Body of pancreas (tissue), 4 donors: ENCODE measurements around the gene VPS39. TPM values are rescaled to one million over a fixed set of nuclear protein-coding genes. Genes with fewer than 3 reads are reported as not detected.

ENCODE experiments used
- ATAC-seq: fragments of 150-250 bp; one replicate; pipeline ENCODE4 v1.9.1; 2016
- DNase-seq, 4 donors: peaks; one replicate each; pipeline ENCODE4 v3.0.0-alpha.2; 2019
- H3K27ac ChIP-seq, 4 donors: fragments of 200-600 bp; sonication (generic); 1 replicate in 3 of 4; 2 replicates in 1 of 4; pipeline versions ENCODE4 v1.5.1 to v1.6.1; 2016 to 2019; ENCODE audit warnings: mild to moderate bottlenecking in 1 of 4, mixed read lengths in 1 of 4, moderate library complexity in 1 of 4
- H3K27me3 ChIP-seq, 2 donors: fragments of 200-600 bp; sonication (generic); one replicate each; pipeline ENCODE4 v1.6.0; 2016; ENCODE audit warnings: mild to moderate bottlenecking in 1 of 2
- H3K36me3 ChIP-seq, 2 donors: fragments of 200-600 bp; sonication (generic); replicated peaks in 1 of 2; 2 replicates each; pipeline ENCODE4 v1.5.1; 2016; ENCODE audit warnings: low read depth in 2 of 2; ENCODE audit not compliant: insufficient read depth in 1 of 2
- H3K4me1 ChIP-seq: fragments of 200-600 bp; sonication (generic); one replicate; pipeline ENCODE4 v1.6.0; 2016
- H3K4me3 ChIP-seq, 2 donors: fragments of 200-600 bp; sonication (generic); 1 replicate in 1 of 2; 2 replicates in 1 of 2; pipeline ENCODE4 v1.5.1; 2016 to 2019
- H3K9me3 ChIP-seq, 3 donors: fragments of 200-600 bp; sonication (generic); 1 replicate in 2 of 3; 2 replicates in 1 of 3; pipeline ENCODE4 v1.5.1; 2016
- POLR2A ChIP-seq, 3 donors: fragments of 450-650 bp; IDR thresholded peaks; one replicate each; pipeline ENCODE4 v1.6.1; 2016; ENCODE audit warnings: antibody characterized with exemption in 3 of 3, mild to moderate bottlenecking in 2 of 3
- WGBS, 2 donors: methylation state at CpG; one replicate each; pipeline ENCODE4 v1.1.5; 2017; 5-methylcytosine and 5-hydroxymethylcytosine counted together
- intact Hi-C: fragments of 100-400 bp; cut with DNase I; formaldehyde crosslinking; loops from one replicate; pipeline ENCODE4 v1.15.1; 2023
- total RNA-seq, 2 donors: library from RNA; depleted of rRNA; stranded (reverse); fragments of >200 nt; gene quantifications; one replicate each; pipeline ENCODE4 v1.1.0, GENCODE V29; 2016
- TF ChIP-seq, protein P1 (sequence below), 7 experiments: fragments of 450-650 bp in 4 of 7; fragments of 200-600 bp in 3 of 7; sonication (generic) in 3 of 7; IDR thresholded peaks; one replicate each; pipeline ENCODE4 v1.5.1; 2016 to 2019; ENCODE audit warnings: antibody characterized with exemption in 7 of 7

Gene VPS39
- total RNA-seq, 2 donors from 2014 or later: 48.5 to 133 TPM

DNA sequence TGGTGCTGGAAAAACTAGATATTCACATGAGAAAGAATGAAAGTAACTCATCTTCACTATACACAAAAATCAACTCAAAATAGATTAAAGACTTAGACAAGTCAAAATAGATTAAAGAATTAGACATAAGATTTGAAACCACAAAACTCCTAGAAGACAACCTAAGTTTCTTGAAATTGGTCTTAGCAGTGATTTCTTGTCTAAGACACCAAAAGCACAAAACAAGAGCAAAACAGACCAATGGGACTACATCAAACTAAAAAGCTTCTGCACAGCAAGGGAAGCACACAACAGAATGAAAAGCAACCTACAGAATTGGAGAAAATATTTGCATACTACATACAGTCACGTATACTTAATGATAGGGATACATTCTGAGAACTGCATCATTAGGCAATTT is 6.5 kb upstream of the VPS39 start:
- Histone ChIP-seq H3K27ac (no peak overlapping the region), H3K36me3 (peaks cover 12 to 34% of the 10 kb centered on the region in 2 donors), H3K9me3 (no peaks in the 10 kb centered on the region), H3K27me3 (no peaks in the 10 kb centered on the region), H3K4me3 (no peak overlapping the region), H3K4me1 (no peaks in the 10 kb centered on the region)
- intact Hi-C loops: no loop called here
- 89 to 97% methylated on average over 1 of the region's 1 CpG for WGBS, 2 donors
- TF ChIP-seq POLR2A (IDR thresholded peaks at IDR 0.05): no peak
- TF ChIP-seq, protein P1, sequence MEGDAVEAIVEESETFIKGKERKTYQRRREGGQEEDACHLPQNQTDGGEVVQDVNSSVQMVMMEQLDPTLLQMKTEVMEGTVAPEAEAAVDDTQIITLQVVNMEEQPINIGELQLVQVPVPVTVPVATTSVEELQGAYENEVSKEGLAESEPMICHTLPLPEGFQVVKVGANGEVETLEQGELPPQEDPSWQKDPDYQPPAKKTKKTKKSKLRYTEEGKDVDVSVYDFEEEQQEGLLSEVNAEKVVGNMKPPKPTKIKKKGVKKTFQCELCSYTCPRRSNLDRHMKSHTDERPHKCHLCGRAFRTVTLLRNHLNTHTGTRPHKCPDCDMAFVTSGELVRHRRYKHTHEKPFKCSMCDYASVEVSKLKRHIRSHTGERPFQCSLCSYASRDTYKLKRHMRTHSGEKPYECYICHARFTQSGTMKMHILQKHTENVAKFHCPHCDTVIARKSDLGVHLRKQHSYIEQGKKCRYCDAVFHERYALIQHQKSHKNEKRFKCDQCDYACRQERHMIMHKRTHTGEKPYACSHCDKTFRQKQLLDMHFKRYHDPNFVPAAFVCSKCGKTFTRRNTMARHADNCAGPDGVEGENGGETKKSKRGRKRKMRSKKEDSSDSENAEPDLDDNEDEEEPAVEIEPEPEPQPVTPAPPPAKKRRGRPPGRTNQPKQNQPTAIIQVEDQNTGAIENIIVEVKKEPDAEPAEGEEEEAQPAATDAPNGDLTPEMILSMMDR (IDR thresholded peaks at IDR 0.05): no peak
- no peak for ATAC-seq
- no peak for DNase-seq

- DNase-seq (no peak), ATAC-seq (no peak)
- intact Hi-C loops: no loop called here
- no peak overlapping the region for H3K27ac ChIP-seq
- peaks cover 2% of the 10 kb centered on the region for H3K4me1 ChIP-seq
- H3K36me3 ChIP-seq: peaks cover 7 to 27% of the 10 kb centered on the region in 2 donors
- no peaks in the 10 kb centered on the region for H3K9me3 ChIP-seq
- TF ChIP-seq, protein P1 (IDR thresholded peaks at IDR 0.05): no peak
- TF ChIP-seq POLR2A (IDR thresholded peaks at IDR 0.05): no peak
- no peaks in the 10 kb centered on the region for H3K27me3 ChIP-seq
- no peak overlapping the region for H3K4me3 ChIP-seq
These were observed 5.4 kb upstream of the VPS39 start for GRCh38 chr15:42213511-42213910.

GRCh38 chr15:42210696-42211095 is 2.6 kb upstream of the VPS39 start:
- WGBS, 2 donors: 85 to 89% methylated on average over 4 of the region's 4 CpGs
- peaks cover 0 to 13% of the 10 kb centered on the region in 2 donors for H3K36me3 ChIP-seq

DNA sequence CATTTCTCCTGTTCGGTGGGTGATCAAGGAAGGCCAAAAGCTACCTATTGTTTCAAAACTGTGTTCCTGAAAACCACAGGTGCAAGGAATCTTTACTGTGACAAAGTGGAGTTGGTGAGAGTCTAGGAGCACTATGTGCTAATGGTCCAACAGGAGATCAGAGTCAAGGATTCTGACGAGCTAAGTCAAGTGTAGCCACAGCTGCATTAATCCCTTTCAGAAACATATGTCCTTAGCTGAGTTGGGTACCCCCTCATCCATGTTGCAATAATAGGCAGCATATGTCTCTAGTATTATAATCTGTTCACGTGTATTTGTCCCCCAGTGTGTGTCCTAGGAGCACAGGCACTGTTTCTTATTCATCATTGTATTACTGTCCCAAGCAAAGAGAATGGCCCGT is 1.7 kb downstream of the VPS39 start:
- Histone ChIP-seq H3K27ac (no peak overlapping the region), H3K4me1 (peaks cover 26% of the 10 kb centered on the region), H3K27me3 (no peaks in the 10 kb centered on the region), H3K36me3 (peaks cover 0 to 7% of the 10 kb centered on the region in 2 donors), H3K4me3 (no peak overlapping the region), H3K9me3 (no peaks in the 10 kb centered on the region)
- TF ChIP-seq, protein P1 (IDR thresholded peaks at IDR 0.05): no peak
- no peak for TF ChIP-seq POLR2A (IDR thresholded peaks at IDR 0.05)
- DNase-seq (no peak), ATAC-seq (no peak)
- 65 to 70% methylated on average over 4 of the region's 4 CpGs for WGBS, 2 donors
- intact Hi-C loops: no loop called here

More at GRCh38 chr15:42210696-42211095, 2.6 kb upstream of the VPS39 start:
- DNase-seq: no peak
- TF ChIP-seq POLR2A (IDR thresholded peaks at IDR 0.05): no peak
- TF ChIP-seq, protein P1 (IDR thresholded peaks at IDR 0.05): no peak
- no peaks in the 10 kb centered on the region for H3K9me3 ChIP-seq
- intact Hi-C loops: no loop called here
- ATAC-seq: no peak
- H3K4me3 ChIP-seq: no peak overlapping the region
- no peaks in the 10 kb centered on the region for H3K27me3 ChIP-seq
- peaks cover 19% of the 10 kb centered on the region for H3K4me1 ChIP-seq
- H3K27ac ChIP-seq: no peak overlapping the region

DNA sequence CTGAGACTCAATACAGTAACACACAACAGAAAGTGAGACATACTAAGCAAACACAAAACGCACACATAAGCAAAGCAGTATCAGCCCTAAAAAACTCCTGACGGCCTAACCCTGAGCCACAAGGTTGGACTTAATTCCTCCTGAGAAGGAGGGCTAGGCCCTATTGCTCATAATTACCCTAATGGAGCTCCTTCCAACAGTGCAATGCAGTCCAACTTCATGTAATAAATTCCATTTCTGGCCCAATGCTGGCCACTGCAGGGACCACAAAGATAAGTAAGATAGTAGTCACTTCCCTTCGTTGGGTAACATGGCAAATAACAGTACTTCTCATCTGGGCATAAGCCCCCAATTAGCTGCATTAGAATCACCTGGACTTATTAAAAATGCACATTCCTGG is 4.2 kb downstream of the VPS39 start:
- Histone ChIP-seq H3K27me3 (no peaks in the 10 kb centered on the region), H3K9me3 (no peaks in the 10 kb centered on the region), H3K27ac (no peak overlapping the region), H3K4me1 (peaks cover 26% of the 10 kb centered on the region), H3K36me3 (peaks cover 0 to 2% of the 10 kb centered on the region in 2 donors), H3K4me3 (no peak overlapping the region)
- ATAC-seq: no peak
- WGBS, 2 donors: 85 to 92% methylated on average over 3 of the region's 3 CpGs
- DNase-seq: no peak
- no peak for TF ChIP-seq POLR2A (IDR thresholded peaks at IDR 0.05)
- TF ChIP-seq, protein P1 (IDR thresholded peaks at IDR 0.05): no peak
- intact Hi-C loops: no loop called here
